Measurements from ENCODE around the gene TESK1.

- no peak for TF ChIP-seq FOXA1 (IDR thresholded peaks at IDR 0.05)
- TF ChIP-seq SUZ12 (IDR thresholded peaks at IDR 0.05): no peak
- no peak for TF ChIP-seq FOXK2 (IDR thresholded peaks at IDR 0.05)
- no peak for TF ChIP-seq ZNF384 (IDR thresholded peaks at IDR 0.05)
- no peak for TF ChIP-seq BHLHE40 (IDR thresholded peaks at IDR 0.05; ENCODE audit: borderline replicate concordance)
- TF ChIP-seq FOXM1 (IDR thresholded peaks at IDR 0.05; ENCODE audit: borderline replicate concordance): no peak
- TF ChIP-seq ARNT (IDR thresholded peaks at IDR 0.05): no peak
- no peak for TF ChIP-seq SP1 (IDR thresholded peaks at IDR 0.05)
- no peak for TF ChIP-seq HDGF (IDR thresholded peaks at IDR 0.05; ENCODE audit: borderline replicate concordance)
- TF ChIP-seq ELF4 (IDR thresholded peaks at IDR 0.05): no peak
- no peak for TF ChIP-seq PKNOX1 (IDR thresholded peaks at IDR 0.05)
- TF ChIP-seq TARDBP (IDR thresholded peaks at IDR 0.05): no peak
These were observed 27.6 kb upstream of the TESK1 start for GRCh38 chr9:35577486-35577885.

Measured in HEK293T (cell line).